Hepatocyte (in vitro differentiated cells): ENCODE measurements around the gene SYT8. TPM values are rescaled to one million over a fixed set of nuclear protein-coding genes. Genes with fewer than 3 reads are reported as not detected.

Source experiments
- DNase-seq: peaks from one replicate; pipeline ENCODE4 v3.0.0-alpha.2; 2016; ENCODE audit warnings: low spot score
- H2AFZ ChIP-seq: fragments of 200-600 bp; sonication (generic); 2 replicates; pipeline ENCODE4 v1.6.0; 2016; ENCODE audit warnings: antibody characterized with exemption, mild to moderate bottlenecking
- H3K27ac ChIP-seq: fragments of 200-600 bp; sonication (generic); 2 replicates; pipeline ENCODE4 v1.5.1; 2016; ENCODE audit warnings: mild to moderate bottlenecking
- H3K27me3 ChIP-seq: fragments of 200-600 bp; sonication (generic); 2 replicates; pipeline ENCODE4 v1.6.1; 2016
- H3K36me3 ChIP-seq: fragments of 200-600 bp; sonication (generic); replicated peaks from 2 replicates; pipeline ENCODE4 v1.5.1; 2016; ENCODE audit warnings: low read depth; ENCODE audit not compliant: insufficient read depth
- H3K4me1 ChIP-seq: fragments of 200-600 bp; sonication (generic); 2 replicates; pipeline ENCODE4 v1.5.1; 2016; ENCODE audit warnings: mild to moderate bottlenecking, moderate library complexity; ENCODE audit not compliant: insufficient read depth
- H3K4me2 ChIP-seq: fragments of 200-600 bp; sonication (generic); 2 replicates; pipeline ENCODE4 v1.6.0; 2016
- H3K4me3 ChIP-seq: fragments of 200-600 bp; sonication (generic); 2 replicates; pipeline ENCODE4 v1.5.1; 2016; ENCODE audit warnings: mild to moderate bottlenecking
- H3K79me2 ChIP-seq: fragments of 200-600 bp; sonication (generic); 2 replicates; pipeline ENCODE4 v1.6.0; 2017; ENCODE audit warnings: mild to moderate bottlenecking
- H3K9me2 ChIP-seq: fragments of 200-600 bp; sonication (generic); replicated peaks from 2 replicates; pipeline ENCODE4 v1.6.0; 2017; ENCODE audit warnings: mild to moderate bottlenecking; ENCODE audit not compliant: insufficient read depth
- H3K9me3 ChIP-seq: fragments of 200-600 bp; sonication (generic); 2 replicates; pipeline ENCODE4 v1.5.1; 2016; ENCODE audit warnings: low read depth, mild to moderate bottlenecking
- H4K20me1 ChIP-seq: fragments of 200-600 bp; sonication (generic); 2 replicates; pipeline ENCODE4 v1.6.0; 2016; ENCODE audit warnings: mild to moderate bottlenecking; ENCODE audit not compliant: insufficient read depth, poor library complexity, severe bottlenecking
- EZH2 ChIP-seq: fragments of 200-600 bp; sonication (generic); IDR thresholded peaks from 2 replicates; pipeline ENCODE4 v1.6.1; 2016; ENCODE audit warnings: antibody characterized with exemption, mild to moderate bottlenecking, borderline replicate concordance
- EZH2phosphoT487 ChIP-seq: fragments of 200-600 bp; sonication (generic); IDR thresholded peaks from one replicate; pipeline ENCODE4 v1.6.1; 2018; ENCODE audit warnings: antibody characterized with exemption, mild to moderate bottlenecking, low read depth, moderate library complexity; ENCODE audit not compliant: unreplicated experiment, severe bottlenecking
- WGBS: methylation state at CpG from one replicate; pipeline ENCODE4 v1.1.6; 2016; ENCODE audit warnings: low lambda C conversion rate; ENCODE audit errors: missing lambda C conversion rate; 5-methylcytosine and 5-hydroxymethylcytosine counted together
- polyA plus RNA-seq: library from polyadenylated mRNA; unstranded; fragments of >200 nt; fragmentation: Nextera tagmentation; extraction: Ambion mirVana; gene quantifications from 2 replicates; pipeline ENCODE4 v1.2.1, GENCODE V29; 2016
- total RNA-seq: library from RNA; depleted of rRNA; stranded (reverse); fragments of >200 nt; gene quantifications from 2 replicates; pipeline ENCODE4 v1.2.3, GENCODE V29; 2014
- TF ChIP-seq, protein P1 (sequence below): fragments of 200-600 bp; sonication (generic); IDR thresholded peaks from 2 replicates; pipeline ENCODE4 v1.5.1; 2016; ENCODE audit warnings: antibody characterized with exemption, mild to moderate bottlenecking; ENCODE audit not compliant: poor library complexity

SYT8 gene
- total and polyA plus RNA-seq, 2 experiments from 2014 or later = 6.3 to 29.2 TPM

DNA sequence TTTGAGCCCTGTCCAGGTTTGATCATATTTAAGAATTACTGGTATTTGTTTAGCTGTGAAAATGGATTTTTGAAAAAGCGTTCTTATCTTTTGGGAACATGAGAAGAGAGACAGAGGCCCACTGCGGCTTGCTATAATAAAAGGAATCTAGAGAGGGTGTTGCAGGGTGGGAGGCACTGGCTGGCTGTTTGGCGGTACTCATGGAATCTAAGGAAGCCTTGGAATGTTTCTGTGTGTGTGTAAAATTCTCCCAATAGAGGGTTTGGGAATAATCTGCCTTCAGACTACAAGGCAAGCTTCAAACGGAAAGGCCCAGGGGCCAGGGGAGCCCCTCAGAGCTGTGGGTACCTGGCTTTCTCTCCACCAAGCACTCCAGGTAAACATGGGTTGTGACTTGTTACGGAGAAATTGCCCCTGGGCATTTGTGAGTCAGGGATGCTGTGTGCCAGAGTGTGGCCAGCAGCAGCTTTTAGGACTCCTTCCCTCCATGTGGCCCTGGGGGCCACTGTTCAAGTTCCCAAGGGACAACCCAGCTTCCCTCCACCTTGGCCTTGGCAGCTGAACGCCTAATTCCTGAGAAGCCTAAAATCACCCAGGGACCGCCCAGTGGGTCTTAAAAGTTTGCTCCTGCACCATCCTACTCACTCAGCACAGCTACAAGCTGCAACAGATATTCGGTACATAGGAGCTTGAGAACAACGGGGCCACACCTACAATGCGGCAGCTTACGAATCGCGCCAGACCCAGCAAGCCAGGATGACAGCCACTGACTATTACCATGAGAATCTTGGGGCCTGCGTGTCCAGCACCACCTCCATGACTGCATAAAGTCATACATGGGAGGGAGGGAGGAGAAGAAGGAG, 14.1 kb upstream of the SYT8 start:
- no peak overlapping the region for H3K27ac ChIP-seq
- no peaks in the 10 kb centered on the region for H3K9me2 ChIP-seq
- no peaks in the 10 kb centered on the region for H3K4me1 ChIP-seq
- TF ChIP-seq, protein P1, sequence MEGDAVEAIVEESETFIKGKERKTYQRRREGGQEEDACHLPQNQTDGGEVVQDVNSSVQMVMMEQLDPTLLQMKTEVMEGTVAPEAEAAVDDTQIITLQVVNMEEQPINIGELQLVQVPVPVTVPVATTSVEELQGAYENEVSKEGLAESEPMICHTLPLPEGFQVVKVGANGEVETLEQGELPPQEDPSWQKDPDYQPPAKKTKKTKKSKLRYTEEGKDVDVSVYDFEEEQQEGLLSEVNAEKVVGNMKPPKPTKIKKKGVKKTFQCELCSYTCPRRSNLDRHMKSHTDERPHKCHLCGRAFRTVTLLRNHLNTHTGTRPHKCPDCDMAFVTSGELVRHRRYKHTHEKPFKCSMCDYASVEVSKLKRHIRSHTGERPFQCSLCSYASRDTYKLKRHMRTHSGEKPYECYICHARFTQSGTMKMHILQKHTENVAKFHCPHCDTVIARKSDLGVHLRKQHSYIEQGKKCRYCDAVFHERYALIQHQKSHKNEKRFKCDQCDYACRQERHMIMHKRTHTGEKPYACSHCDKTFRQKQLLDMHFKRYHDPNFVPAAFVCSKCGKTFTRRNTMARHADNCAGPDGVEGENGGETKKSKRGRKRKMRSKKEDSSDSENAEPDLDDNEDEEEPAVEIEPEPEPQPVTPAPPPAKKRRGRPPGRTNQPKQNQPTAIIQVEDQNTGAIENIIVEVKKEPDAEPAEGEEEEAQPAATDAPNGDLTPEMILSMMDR = no peak
- no peaks in the 10 kb centered on the region for H4K20me1 ChIP-seq
- no peaks in the 10 kb centered on the region for H3K36me3 ChIP-seq
- H3K4me3 ChIP-seq = no peak overlapping the region
- H2AFZ ChIP-seq = no peak overlapping the region
- no peaks in the 10 kb centered on the region for H3K79me2 ChIP-seq
- H3K9me3 ChIP-seq = no peaks in the 10 kb centered on the region
- H3K27me3 ChIP-seq = no peaks in the 10 kb centered on the region
- WGBS = 74% methylated on average over 14 of the region's 14 CpGs
- DNase-seq = no peak
- no peak overlapping the region for H3K4me2 ChIP-seq

DNA sequence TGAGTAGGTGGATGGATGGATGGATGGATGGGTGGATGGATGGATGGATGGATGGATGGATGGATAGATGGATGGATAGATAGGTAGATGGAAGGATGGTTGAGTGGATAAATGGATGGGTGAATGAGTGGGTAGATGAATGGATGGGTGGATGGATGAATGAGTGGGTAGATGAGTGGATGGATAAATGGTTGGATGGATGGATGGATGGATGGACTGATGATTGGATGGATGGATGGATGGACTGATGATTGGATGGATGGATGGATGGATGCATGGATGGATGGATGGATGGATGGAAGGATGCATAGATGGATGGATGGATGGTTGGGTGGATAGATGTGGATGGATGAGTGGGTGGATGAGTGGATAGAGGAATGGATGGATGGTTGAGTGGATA, 13.2 kb upstream of the SYT8 start:
- TF ChIP-seq, protein P1 = no peak
- TF ChIP-seq EZH2 (no peak), EZH2phosphoT487 (no peak)
- H3K9me3 ChIP-seq = no peaks in the 10 kb centered on the region
- no peaks in the 10 kb centered on the region for H3K79me2 ChIP-seq
- H3K27ac ChIP-seq = no peak overlapping the region
- no peaks in the 10 kb centered on the region for H3K9me2 ChIP-seq
- no peak for DNase-seq
- H4K20me1 ChIP-seq = no peaks in the 10 kb centered on the region
- no peaks in the 10 kb centered on the region for H3K4me1 ChIP-seq
- no peak overlapping the region for H2AFZ ChIP-seq
- no peaks in the 10 kb centered on the region for H3K36me3 ChIP-seq
- H3K27me3 ChIP-seq = no peaks in the 10 kb centered on the region
- H3K4me3 ChIP-seq = no peak overlapping the region
- no peak overlapping the region for H3K4me2 ChIP-seq

DNA sequence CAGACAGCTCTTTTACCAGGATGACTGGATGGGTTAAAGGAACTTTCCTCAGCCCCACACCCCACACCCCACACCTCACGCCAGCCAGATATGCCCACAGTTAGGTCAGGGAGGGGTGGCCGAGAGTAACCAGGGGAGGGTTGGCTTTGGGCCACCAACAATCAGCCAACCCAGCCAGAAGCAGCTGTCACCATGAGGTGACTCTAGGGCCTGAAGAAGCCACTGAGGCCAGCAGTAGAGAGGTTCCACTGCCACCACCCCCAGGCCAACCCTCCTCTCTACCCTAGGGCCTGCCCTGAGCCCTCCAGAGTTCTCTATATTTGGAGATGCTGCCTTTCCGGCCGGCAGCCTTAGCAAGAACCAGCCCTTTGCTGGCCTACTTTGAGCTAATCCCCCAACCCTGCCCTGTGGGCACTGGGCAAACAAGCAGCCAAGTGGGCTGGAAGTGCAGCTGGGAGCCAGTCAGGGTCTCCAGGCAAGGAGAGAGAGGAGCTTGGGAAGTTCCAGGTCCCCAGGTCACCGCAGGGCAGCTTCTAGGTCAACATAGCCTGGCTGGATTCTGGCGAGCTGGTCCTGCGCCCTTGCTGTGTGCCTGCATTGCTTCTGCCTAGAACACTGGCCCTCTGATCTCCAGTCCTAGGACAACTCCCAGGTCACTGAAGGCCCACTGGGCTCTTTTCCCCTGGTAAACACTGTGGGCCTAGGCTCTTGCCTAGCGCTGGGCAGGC, 12.0 kb upstream of the SYT8 start:
- H3K9me3 ChIP-seq = no peaks in the 10 kb centered on the region
- no peak overlapping the region for H3K27ac ChIP-seq
- no peaks in the 10 kb centered on the region for H3K36me3 ChIP-seq
- no peak for DNase-seq
- H3K4me1 ChIP-seq = peaks cover 11% of the 10 kb centered on the region
- 89% methylated on average over 8 of the region's 8 CpGs for WGBS
- no peak overlapping the region for H3K4me2 ChIP-seq
- no peak overlapping the region for H3K4me3 ChIP-seq
- no peaks in the 10 kb centered on the region for H3K27me3 ChIP-seq
- no peaks in the 10 kb centered on the region for H3K79me2 ChIP-seq
- H2AFZ ChIP-seq = no peak overlapping the region
- TF ChIP-seq EZH2 = no peak
- H3K9me2 ChIP-seq = no peaks in the 10 kb centered on the region
- H4K20me1 ChIP-seq = no peaks in the 10 kb centered on the region
